ENCODE results near the gene MECP2.
"Not testable (repeated sequence)": the region's sequence is repeated elsewhere in the genome, so short reads cannot be mapped to it uniquely, and the experiment has no call there.

The MECP2 gene

GRCh38 chrX:154097589-154098541 lies at the start of gene MECP2:
Gene MECP2 (minus strand): TSS chrX:154097717.
- Mint-ChIP-seq H3K36me3 (ENCODE audit: low read depth) (peaks cover 8% of the 10 kb centered on the region), H3K27ac (peak within 1 kb of the TSS; percentile 74), H3K4me1 (ENCODE audit: low read depth) (peaks cover 27% of the 10 kb centered on the region), H3K9me3 (no peaks in the 10 kb centered on the region), H3K27me3 (peaks cover 3% of the 10 kb centered on the region), H3K4me3 (peak within 1 kb of the TSS; percentile 81)
- intact Hi-C loops (cut with micrococcal nuclease), result no loop called here

DNA sequence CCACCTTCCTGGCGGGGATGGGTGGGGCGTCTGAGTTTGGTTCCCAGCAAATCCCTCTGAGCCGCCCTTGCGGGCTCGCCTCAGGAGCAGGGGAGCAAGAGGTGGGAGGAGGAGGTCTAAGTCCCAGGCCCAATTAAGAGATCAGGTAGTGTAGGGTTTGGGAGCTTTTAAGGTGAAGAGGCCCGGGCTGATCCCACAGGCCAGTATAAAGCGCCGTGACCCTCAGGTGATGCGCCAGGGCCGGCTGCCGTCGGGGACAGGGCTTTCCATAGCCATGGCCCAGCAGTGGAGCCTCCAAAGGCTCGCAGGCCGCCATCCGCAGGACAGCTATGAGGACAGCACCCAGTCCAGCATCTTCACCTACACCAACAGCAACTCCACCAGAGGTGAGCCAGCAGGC lies 46.5 kb upstream of the MECP2 start, which contains the start of gene OPN1LW:
TSS of gene OPN1LW (plus strand) at position 234 of the 400 bp plus-strand sequence. CDS start at position 275, 41 bp downstream.
- H3K27me3 Mint-ChIP-seq; H3K27ac Mint-ChIP-seq; intact Hi-C loops (cut with micrococcal nuclease); H3K4me1 Mint-ChIP-seq (ENCODE audit: low read depth); H3K4me3 Mint-ChIP-seq; H3K36me3 Mint-ChIP-seq (ENCODE audit: low read depth); H3K9me3 Mint-ChIP-seq: not testable (repeated sequence)

- H3K9me3 Mint-ChIP-seq, result no peaks in the 10 kb centered on the region
- no peak overlapping the region for H3K4me3 Mint-ChIP-seq
- H3K36me3 Mint-ChIP-seq (ENCODE audit: low read depth), result no peaks in the 10 kb centered on the region
- H3K27me3 Mint-ChIP-seq, result peaks cover 6% of the 10 kb centered on the region
- H3K27ac Mint-ChIP-seq, result no peak overlapping the region
- intact Hi-C loops (cut with micrococcal nuclease), result no loop called here
- H3K4me1 Mint-ChIP-seq (ENCODE audit: low read depth), result peaks cover 6% of the 10 kb centered on the region
Measured at GRCh38 chrX:154142950-154143745, 45.6 kb upstream of the MECP2 start.

- Mint-ChIP-seq H3K4me1 (ENCODE audit: low read depth) (peaks cover 6% of the 10 kb centered on the region), H3K27me3 (peaks cover 6% of the 10 kb centered on the region), H3K27ac (no peak overlapping the region), H3K9me3 (no peaks in the 10 kb centered on the region), H3K4me3 (no peak overlapping the region), H3K36me3 (ENCODE audit: low read depth) (no peaks in the 10 kb centered on the region)
- intact Hi-C loops (cut with micrococcal nuclease), result no loop called here
Measured at GRCh38 chrX:154142386-154142785, 44.9 kb upstream of the MECP2 start.

GRCh38 chrX:154140742-154141141 lies 43.2 kb upstream of the MECP2 start:
- no peak overlapping the region for H3K4me3 Mint-ChIP-seq
- peaks cover 11% of the 10 kb centered on the region for H3K4me1 Mint-ChIP-seq (ENCODE audit: low read depth)
- no peaks in the 10 kb centered on the region for H3K36me3 Mint-ChIP-seq (ENCODE audit: low read depth)
- no peak overlapping the region for H3K27ac Mint-ChIP-seq
- H3K27me3 Mint-ChIP-seq, result peaks cover 8% of the 10 kb centered on the region
- intact Hi-C loops (cut with micrococcal nuclease), result no loop called here
- no peaks in the 10 kb centered on the region for H3K9me3 Mint-ChIP-seq

DNA sequence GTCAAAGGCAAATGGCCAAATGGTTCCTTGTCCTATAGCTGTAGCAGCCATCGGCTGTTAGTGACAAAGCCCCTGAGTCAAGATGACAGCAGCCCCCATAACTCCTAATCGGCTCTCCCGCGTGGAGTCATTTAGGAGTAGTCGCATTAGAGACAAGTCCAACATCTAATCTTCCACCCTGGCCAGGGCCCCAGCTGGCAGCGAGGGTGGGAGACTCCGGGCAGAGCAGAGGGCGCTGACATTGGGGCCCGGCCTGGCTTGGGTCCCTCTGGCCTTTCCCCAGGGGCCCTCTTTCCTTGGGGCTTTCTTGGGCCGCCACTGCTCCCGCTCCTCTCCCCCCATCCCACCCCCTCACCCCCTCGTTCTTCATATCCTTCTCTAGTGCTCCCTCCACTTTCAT lies 42.7 kb upstream of the MECP2 start:
- Mint-ChIP-seq H3K27ac (no peak overlapping the region), H3K4me3 (no peak overlapping the region), H3K36me3 (ENCODE audit: low read depth) (no peaks in the 10 kb centered on the region), H3K4me1 (ENCODE audit: low read depth) (peaks cover 11% of the 10 kb centered on the region), H3K27me3 (peaks cover 10% of the 10 kb centered on the region), H3K9me3 (no peaks in the 10 kb centered on the region)
- intact Hi-C loops (cut with micrococcal nuclease), result no loop called here

- H3K27me3 Mint-ChIP-seq, result peaks cover 12% of the 10 kb centered on the region
- no peaks in the 10 kb centered on the region for H3K36me3 Mint-ChIP-seq (ENCODE audit: low read depth)
- no peak overlapping the region for H3K27ac Mint-ChIP-seq
- H3K4me1 Mint-ChIP-seq (ENCODE audit: low read depth), result peaks cover 11% of the 10 kb centered on the region
- intact Hi-C loops (cut with micrococcal nuclease), result no loop called here
- H3K4me3 Mint-ChIP-seq, result no peak overlapping the region
- no peaks in the 10 kb centered on the region for H3K9me3 Mint-ChIP-seq
Measured at GRCh38 chrX:154138857-154139256, 41.3 kb upstream of the MECP2 start.

- H3K27me3 Mint-ChIP-seq, result peaks cover 12% of the 10 kb centered on the region
- intact Hi-C loops (cut with micrococcal nuclease), result no loop called here
- peaks cover 11% of the 10 kb centered on the region for H3K4me1 Mint-ChIP-seq (ENCODE audit: low read depth)
- peak overlapping the region; percentile 83 for H3K4me3 Mint-ChIP-seq
- no peaks in the 10 kb centered on the region for H3K9me3 Mint-ChIP-seq
- H3K27ac Mint-ChIP-seq, result peak overlapping the region; percentile 78
- H3K36me3 Mint-ChIP-seq (ENCODE audit: low read depth), result no peaks in the 10 kb centered on the region
Measured at GRCh38 chrX:154136627-154137161, 39.2 kb upstream of the MECP2 start.

- H3K36me3 Mint-ChIP-seq (ENCODE audit: low read depth), result no peaks in the 10 kb centered on the region
- H3K9me3 Mint-ChIP-seq, result no peaks in the 10 kb centered on the region
- intact Hi-C loops (cut with micrococcal nuclease), result no loop called here
- no peak overlapping the region for H3K4me3 Mint-ChIP-seq
- H3K27ac Mint-ChIP-seq, result no peak overlapping the region
- peaks cover 11% of the 10 kb centered on the region for H3K4me1 Mint-ChIP-seq (ENCODE audit: low read depth)
- H3K27me3 Mint-ChIP-seq, result peaks cover 12% of the 10 kb centered on the region
Measured at GRCh38 chrX:154135458-154136229, 38.1 kb upstream of the MECP2 start.

DNA sequence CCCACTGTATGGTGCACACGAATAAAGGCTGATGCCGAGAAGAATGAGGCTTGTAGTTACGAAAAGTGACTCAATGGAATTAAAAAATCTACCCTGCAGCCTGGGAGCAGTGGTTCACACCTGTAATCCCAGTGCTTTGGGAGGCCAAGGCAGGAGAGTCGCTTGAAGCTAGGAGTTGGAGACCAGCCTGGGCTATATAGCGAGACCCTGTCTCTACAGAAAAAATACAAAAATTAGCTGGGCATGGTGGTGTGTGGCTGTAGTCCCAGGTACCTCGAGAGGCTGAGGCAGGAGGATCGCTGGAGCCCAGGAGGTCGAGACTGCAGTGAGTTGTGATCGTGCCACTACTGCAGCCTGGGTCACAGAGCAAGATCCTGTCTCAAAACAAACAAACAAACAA lies 34.8 kb upstream of the MECP2 start:
- no peaks in the 10 kb centered on the region for H3K9me3 Mint-ChIP-seq
- H3K36me3 Mint-ChIP-seq (ENCODE audit: low read depth), result no peaks in the 10 kb centered on the region
- H3K27me3 Mint-ChIP-seq, result peaks cover 6% of the 10 kb centered on the region
- no peak overlapping the region for H3K27ac Mint-ChIP-seq
- peaks cover 5% of the 10 kb centered on the region for H3K4me1 Mint-ChIP-seq (ENCODE audit: low read depth)
- intact Hi-C loops (cut with micrococcal nuclease), result loop anchor here (5.0 kb wide), 1 partner anchor 400 kb away; no protein-coding TSS in a partner anchor
- H3K4me3 Mint-ChIP-seq, result no peak overlapping the region

DNA sequence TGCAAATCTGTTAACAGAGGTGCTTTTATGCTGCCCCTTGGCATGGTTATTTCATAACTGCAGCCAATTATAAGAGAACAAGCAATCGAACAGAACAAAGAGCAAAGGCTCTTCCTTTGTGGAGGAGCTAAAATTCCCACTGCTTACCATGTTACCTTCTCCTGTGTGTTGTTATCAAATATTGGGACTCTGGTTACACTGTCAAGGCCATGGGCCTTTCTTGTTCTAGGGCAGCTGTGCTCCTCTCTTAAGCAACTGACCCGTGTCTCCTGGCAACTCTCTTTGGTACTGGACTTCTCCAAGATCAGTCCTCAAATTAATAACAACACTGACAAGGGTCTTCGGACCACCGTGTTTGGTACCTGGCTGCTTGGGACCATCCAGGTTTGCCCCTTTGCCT lies 34.4 kb upstream of the MECP2 start:
- Mint-ChIP-seq H3K27me3 (peaks cover 6% of the 10 kb centered on the region), H3K9me3 (no peaks in the 10 kb centered on the region), H3K4me1 (ENCODE audit: low read depth) (peaks cover 5% of the 10 kb centered on the region), H3K36me3 (ENCODE audit: low read depth) (no peaks in the 10 kb centered on the region), H3K4me3 (no peak overlapping the region), H3K27ac (no peak overlapping the region)
- intact Hi-C loops (cut with micrococcal nuclease), result loop anchor here (5.0 kb wide), 1 partner anchor 400 kb away; no protein-coding TSS in a partner anchor

- H3K4me1 Mint-ChIP-seq (ENCODE audit: low read depth), result peaks cover 5% of the 10 kb centered on the region
- intact Hi-C loops (cut with micrococcal nuclease), result no loop called here
- H3K4me3 Mint-ChIP-seq, result no peak overlapping the region
- no peak overlapping the region for H3K27ac Mint-ChIP-seq
- peaks cover 7% of the 10 kb centered on the region for H3K27me3 Mint-ChIP-seq
- H3K36me3 Mint-ChIP-seq (ENCODE audit: low read depth), result no peaks in the 10 kb centered on the region
- no peaks in the 10 kb centered on the region for H3K9me3 Mint-ChIP-seq
Measured at GRCh38 chrX:154126101-154126500, 28.6 kb upstream of the MECP2 start.

DNA sequence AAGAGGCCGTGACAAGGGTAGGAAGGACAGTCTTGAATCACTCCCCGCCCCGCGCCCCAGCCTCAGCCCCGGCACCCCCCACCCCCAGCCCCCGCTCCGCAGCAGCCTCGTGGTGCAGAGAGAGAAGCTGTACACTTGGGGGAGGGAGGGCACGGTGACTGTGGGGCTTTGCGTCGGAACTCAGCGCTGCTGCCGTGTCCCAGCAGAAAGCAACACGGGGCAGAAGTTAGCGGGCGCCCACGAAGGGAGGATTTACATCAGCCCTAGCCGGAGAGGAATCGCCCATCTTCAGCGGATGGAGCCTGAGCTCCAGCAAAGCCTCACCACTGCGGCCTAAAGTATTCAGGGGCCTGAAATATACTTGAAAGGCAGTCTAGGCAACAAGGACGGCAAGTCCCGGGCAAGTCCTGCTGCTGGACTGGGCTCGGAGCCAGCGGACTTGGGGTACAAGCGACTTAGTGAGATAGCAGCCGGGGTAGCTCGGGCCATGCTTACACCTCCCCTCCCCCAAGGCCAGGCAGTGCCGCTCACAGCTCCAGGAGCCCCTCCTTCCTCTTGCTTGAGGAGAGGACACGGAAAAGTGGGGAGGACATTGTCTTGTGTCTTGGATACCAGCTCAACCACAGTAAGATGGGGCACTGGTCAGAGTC lies 28.0 kb upstream of the MECP2 start:
- Mint-ChIP-seq H3K36me3 (ENCODE audit: low read depth) (no peaks in the 10 kb centered on the region), H3K9me3 (no peaks in the 10 kb centered on the region), H3K4me3 (no peak overlapping the region), H3K27ac (no peak overlapping the region), H3K4me1 (ENCODE audit: low read depth) (peaks cover 5% of the 10 kb centered on the region), H3K27me3 (peaks cover 7% of the 10 kb centered on the region)
- intact Hi-C loops (cut with micrococcal nuclease), result no loop called here
